GM18861 (cell line): ENCODE measurements around the gene SLC39A12.

Experiments
- ATAC-seq: cut with Tn5 transposase; IDR thresholded peaks from one replicate; pipeline ENCODE4 v1.9.1; 2021; ENCODE audit not compliant: unreplicated experiment

The SLC39A12 gene

GRCh38 chr10:18043148-18044006 lies 91.7 kb downstream of the SLC39A12 start:
- no peak for ATAC-seq

- ATAC-seq = no peak
Observed at GRCh38 chr10:18044976-18045720, 93.4 kb downstream of the SLC39A12 start.

- ATAC-seq = no peak
Observed at GRCh38 chr10:18056583-18056982, 104.9 kb downstream of the SLC39A12 start.

- ATAC-seq = no peak
Observed at GRCh38 chr10:18059826-18060559, 108.3 kb downstream of the SLC39A12 start.

GRCh38 chr10:18066947-18067346 lies 115.2 kb downstream of the SLC39A12 start:
- no peak for ATAC-seq

- no peak for ATAC-seq
Observed at GRCh38 chr10:18068401-18068800, 116.7 kb downstream of the SLC39A12 start.

- no peak for ATAC-seq
Observed at GRCh38 chr10:18071591-18071990, 119.9 kb downstream of the SLC39A12 start.

GRCh38 chr10:18073314-18073713 lies 121.6 kb downstream of the SLC39A12 start:
- no peak for ATAC-seq

- ATAC-seq = no peak
Observed at GRCh38 chr10:18075881-18076280, 124.2 kb downstream of the SLC39A12 start.

- no peak for ATAC-seq
Observed at GRCh38 chr10:18079665-18080295, 128.1 kb downstream of the SLC39A12 start.

GRCh38 chr10:18082381-18082780 lies 130.7 kb downstream of the SLC39A12 start:
- no peak for ATAC-seq

GRCh38 chr10:18085855-18086254 lies 134.1 kb downstream of the SLC39A12 start:
- ATAC-seq = no peak

- no peak for ATAC-seq
Observed at GRCh38 chr10:18086746-18087145, 135.0 kb downstream of the SLC39A12 start.

- ATAC-seq = no peak
Observed at GRCh38 chr10:18087355-18087754, 135.6 kb downstream of the SLC39A12 start.
